Mesodermal cell (in vitro differentiated cells): ENCODE measurements around the gene RBM17.
"Not testable (repeated sequence)": the region's sequence is repeated elsewhere in the genome, so short reads cannot be mapped to it uniquely, and the experiment has no call there.

ENCODE experiments used
- H3K27ac ChIP-seq: 2 replicates; pipeline ENCODE4 v1.7.0; 2013; ENCODE audit warnings: mild to moderate bottlenecking, low read depth, low read length, moderate library complexity; ENCODE audit not compliant: severe bottlenecking
- H3K36me3 ChIP-seq: 2 replicates; pipeline ENCODE4 v1.7.1; 2013; ENCODE audit warnings: mild to moderate bottlenecking, low read length, moderate library complexity; ENCODE audit not compliant: control insufficient read depth, insufficient read depth
- H3K4me1 ChIP-seq: one replicate; pipeline ENCODE4 v1.7.1; 2013; ENCODE audit warnings: mild to moderate bottlenecking, low read length; ENCODE audit not compliant: insufficient read depth, control insufficient read depth, poor library complexity, severe bottlenecking
- H3K4me3 ChIP-seq: 2 replicates; pipeline ENCODE4 v1.7.0; 2013; ENCODE audit warnings: low read length, control low read depth, mild to moderate bottlenecking; ENCODE audit not compliant: insufficient read depth, poor library complexity, severe bottlenecking; ENCODE audit errors: extremely low read depth
- H3K9me3 ChIP-seq: 2 replicates; pipeline ENCODE4 v1.7.1; 2013; ENCODE audit warnings: mild to moderate bottlenecking, low read length, moderate library complexity; ENCODE audit not compliant: control insufficient read depth
- WGBS, 2 experiments: methylation state at CpG; one replicate each; pipeline ENCODE4 v1.1.5; 2013; ENCODE audit warnings: missing lambda C conversion rate in 2 of 2; ENCODE audit not compliant: insufficient coverage in 2 of 2; 5-methylcytosine and 5-hydroxymethylcytosine counted together

RBM17 gene

DNA sequence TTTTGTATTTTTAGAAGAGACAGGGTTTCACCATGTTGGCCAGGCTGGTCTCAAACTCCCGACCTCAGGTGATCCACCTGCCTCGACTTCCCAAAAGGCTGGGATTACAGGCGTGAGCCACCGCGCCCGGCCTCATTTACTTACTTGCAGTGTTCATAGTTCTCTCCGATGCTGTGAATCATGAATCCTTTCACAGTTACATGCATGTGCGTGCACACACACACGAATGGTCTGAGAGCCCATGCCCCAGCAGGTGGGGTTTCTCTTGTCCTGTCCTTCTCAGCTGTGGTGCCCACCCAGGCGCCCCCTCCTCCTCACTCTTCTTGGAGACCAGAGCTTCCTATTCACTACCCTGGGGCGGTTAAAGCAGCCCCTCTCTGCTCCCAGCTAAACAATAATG, 50.6 kb downstream of the RBM17 start:
- Histone ChIP-seq H3K36me3 (no peaks in the 10 kb centered on the region), H3K4me1 (peaks cover 42% of the 10 kb centered on the region), H3K27ac (no peak overlapping the region), H3K9me3 (no peaks in the 10 kb centered on the region), H3K4me3 (no peak overlapping the region)
- 95 to 96% methylated on average over 9 to 11 of the region's 11 CpGs for WGBS, 2 experiments

DNA sequence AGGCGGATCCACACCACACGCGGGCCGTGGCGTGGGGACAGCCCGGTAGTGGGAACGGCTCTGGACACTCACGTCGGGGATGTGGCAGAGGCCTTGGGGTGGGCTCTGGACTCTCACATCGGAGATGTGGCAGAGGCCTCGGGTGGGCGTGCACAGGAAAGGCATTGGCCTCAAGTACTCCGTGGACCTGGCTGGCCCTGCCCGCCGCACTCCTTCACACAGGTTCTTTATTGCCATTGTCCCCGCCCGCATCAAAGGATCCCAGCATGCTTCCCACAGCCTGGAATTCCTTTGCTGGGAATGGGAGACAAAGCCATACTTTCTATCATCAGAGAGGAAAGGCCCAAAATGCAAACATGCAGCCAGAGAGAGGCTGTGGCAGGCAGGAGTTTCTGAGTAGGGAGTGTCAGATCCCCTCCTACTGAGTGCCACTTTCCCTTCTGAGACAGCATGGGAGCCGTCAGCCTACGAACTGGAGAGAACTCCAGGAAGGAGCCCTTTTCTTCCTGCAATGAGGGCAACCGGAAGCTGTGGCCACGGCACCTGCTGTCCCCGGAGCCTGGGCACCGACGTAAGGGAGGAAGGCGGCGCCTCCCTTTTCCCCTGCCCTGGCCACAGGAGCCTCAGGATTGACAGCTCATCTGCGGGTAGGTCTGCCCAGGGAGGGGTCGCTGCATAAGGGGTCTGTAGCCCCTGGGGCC, 51.5 kb downstream of the RBM17 start:
- Histone ChIP-seq H3K36me3 (no peaks in the 10 kb centered on the region), H3K9me3 (no peaks in the 10 kb centered on the region), H3K4me3 (no peak overlapping the region), H3K4me1 (peaks cover 42% of the 10 kb centered on the region), H3K27ac (no peak overlapping the region)
- 60 to 67% methylated on average over 24 to 27 of the region's 28 CpGs for WGBS, 2 experiments

DNA sequence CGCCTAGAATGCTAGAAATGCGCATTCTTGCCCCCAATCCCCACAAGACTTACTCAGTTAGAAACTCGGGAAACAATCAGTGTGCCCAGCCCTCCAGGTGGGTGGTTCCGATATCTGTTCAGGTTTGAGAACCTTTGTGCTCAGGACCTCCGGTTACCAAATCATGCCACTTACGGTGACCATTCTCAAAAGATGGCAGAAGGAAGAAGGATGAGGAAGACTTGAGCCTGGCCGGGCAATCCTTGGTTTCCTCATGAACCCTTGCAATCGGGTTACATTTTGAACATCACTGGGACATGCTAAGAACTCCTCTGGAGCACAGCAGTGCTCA, 52.1 kb downstream of the RBM17 start:
- Histone ChIP-seq H3K4me3 (no peak overlapping the region), H3K4me1 (peaks cover 37% of the 10 kb centered on the region), H3K9me3 (no peaks in the 10 kb centered on the region), H3K27ac (no peak overlapping the region), H3K36me3 (no peaks in the 10 kb centered on the region)
- WGBS, 2 experiments, result 87 to 91% methylated on average over 8 of the region's 8 CpGs

DNA sequence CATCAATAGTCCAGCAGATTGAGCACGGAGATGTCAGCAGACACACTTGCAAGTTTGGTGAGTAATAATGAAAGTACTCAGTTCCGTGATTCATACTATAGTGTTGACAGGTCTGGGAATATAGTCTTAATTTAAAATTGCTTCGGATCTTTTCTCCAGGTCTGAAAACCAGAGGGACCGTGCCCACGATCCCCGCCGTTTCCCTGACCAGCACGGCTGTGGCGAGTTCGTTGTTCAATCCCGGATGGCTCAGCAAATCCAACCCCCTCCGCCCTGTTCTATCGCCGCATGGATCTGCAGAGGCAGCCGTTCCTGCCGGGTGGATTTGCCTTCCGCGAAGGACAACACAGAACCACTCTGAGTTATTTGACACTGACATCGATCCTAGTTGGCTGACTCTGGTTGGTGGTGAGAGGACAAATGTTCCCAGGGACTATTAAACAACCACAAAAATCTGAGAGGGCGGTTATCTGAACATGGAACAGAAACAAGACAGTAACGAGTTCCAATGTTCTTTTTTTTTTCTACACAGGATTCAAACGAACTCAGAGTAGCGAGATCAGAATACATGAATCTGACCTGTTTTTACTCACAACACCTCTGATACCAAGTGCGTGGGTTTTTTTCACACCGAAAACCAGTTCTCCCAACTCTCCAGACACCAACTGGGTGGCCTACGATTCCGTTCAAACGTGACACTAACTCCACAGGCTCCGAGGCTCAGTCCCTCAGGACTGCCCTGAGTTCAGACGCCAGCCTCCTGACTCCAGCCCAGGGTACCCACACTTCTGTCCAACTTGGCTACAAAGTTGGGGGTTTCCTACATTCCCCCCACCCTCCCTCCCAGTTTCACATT, 52.7 kb downstream of the RBM17 start:
- H3K9me3 ChIP-seq, result no peaks in the 10 kb centered on the region
- no peaks in the 10 kb centered on the region for H3K36me3 ChIP-seq
- no peak overlapping the region for H3K27ac ChIP-seq
- H3K4me1 ChIP-seq, result peaks cover 33% of the 10 kb centered on the region
- 88 to 89% methylated on average over 25 to 30 of the region's 30 CpGs for WGBS, 2 experiments
- H3K4me3 ChIP-seq, result no peak overlapping the region

DNA sequence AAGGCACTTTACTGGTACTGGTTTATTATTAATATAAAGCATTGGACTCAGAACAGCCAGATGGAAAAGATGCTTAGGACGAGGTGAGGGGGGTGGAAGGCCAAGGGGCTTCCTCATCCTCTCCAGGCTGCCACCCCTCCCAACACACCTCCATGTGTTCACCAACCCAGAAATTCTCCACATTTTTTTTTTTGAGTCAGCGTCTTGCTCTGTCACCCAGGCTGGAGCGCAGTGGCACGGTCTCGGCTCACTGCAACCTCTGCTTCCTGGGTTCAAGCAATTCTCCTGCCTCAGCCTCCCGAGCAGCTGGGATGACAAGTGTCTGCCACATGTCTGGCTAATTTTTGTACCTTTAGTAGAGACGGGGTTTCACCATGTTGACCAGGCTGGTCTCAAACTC, 53.4 kb downstream of the RBM17 start:
- 94 to 96% methylated on average over 6 of the region's 7 CpGs for WGBS, 2 experiments
- not testable (repeated sequence) for H3K36me3 ChIP-seq, H3K27ac ChIP-seq, H3K4me3 ChIP-seq, H3K9me3 ChIP-seq
- peaks cover 33% of the 10 kb centered on the region for H3K4me1 ChIP-seq

DNA sequence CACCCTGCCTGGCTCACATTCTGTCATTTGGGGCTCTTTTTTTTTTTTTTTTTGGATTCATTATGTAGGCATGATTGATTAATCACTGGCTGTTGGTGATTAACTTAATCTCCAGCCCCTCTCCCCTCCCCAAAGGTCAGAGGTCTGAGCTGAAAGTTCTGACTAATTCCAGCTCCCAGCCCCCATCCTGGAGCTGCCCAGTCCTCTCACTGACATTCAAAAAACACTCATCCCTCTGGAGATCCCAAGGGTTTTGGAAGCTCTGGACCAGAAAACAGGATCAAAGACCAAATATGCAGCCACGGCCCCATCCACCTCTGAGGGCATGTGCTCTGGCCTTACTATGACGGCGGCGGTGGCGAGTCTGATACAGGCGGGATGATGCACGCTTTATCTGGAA, 53.8 kb downstream of the RBM17 start:
- Histone ChIP-seq H3K9me3 (no peaks in the 10 kb centered on the region), H3K27ac (no peak overlapping the region), H3K4me3 (no peak overlapping the region), H3K4me1 (peaks cover 34% of the 10 kb centered on the region), H3K36me3 (peaks cover 6% of the 10 kb centered on the region)
- 94 to 98% methylated on average over 7 of the region's 7 CpGs for WGBS, 2 experiments

DNA sequence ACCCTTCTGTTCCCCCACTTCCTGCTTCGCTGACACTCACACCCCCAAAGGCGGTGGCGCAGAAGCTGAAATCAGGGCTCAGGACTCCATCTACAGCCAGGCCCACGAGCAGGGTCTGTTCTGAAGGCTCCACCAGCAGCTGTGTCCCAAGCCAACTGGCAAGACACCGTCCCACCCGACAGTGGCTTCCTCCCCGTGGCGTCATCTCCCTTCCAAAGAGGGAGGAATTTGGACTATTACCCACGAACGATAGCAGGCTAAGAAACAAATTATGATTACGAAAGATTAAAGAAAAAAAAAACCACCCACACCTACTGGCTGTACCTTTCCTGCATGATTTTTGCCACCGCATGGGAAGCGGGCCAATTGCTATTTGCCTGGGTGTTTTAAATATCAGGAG, 54.3 kb downstream of the RBM17 start:
- H3K4me3 ChIP-seq, result no peak overlapping the region
- H3K36me3 ChIP-seq, result peaks cover 9% of the 10 kb centered on the region
- no peak overlapping the region for H3K27ac ChIP-seq
- 88 to 91% methylated on average over 8 to 13 of the region's 13 CpGs for WGBS, 2 experiments
- H3K4me1 ChIP-seq, result peaks cover 35% of the 10 kb centered on the region
- H3K9me3 ChIP-seq, result no peaks in the 10 kb centered on the region

DNA sequence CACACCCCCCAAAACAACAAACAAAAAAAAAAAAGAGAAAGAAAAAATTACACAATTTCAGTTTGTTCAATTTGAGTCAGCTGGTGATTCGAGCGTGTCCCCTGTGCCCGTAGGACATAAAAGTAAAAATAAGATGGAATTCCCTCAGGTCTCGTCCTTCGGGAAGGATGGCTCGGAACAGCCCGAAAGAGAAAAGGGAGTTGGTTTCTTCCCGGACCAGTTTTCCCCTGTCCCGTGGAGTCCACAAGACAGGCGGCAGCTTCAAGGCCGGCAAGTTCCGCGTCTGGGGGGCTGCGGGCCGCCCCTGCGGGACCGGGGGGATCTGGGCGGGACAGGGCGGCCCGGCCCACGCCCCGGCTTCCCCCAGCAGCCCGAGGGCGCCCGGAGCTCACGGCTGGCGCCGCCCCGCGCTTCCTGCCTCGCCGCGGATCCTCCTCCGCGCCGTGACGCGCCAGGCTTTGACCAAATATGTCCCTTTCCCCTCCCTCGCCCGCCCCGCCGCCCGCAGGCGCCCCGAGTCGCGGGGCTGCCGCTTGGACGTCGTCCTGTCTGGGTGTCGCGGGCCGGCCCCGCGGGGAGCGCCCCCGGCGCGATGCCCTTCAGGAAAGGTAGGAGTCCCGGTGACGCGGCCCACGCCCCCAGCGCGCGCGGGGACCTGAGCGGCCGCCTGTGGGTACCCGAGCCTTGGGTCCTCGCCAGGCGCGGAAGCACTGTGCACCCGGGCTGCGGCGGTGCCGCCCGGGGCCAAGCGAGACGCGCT, 55.8 kb downstream of the RBM17 start:
- WGBS, 2 experiments, result 2 to 3% methylated on average over 50 to 81 of the region's 81 CpGs
- Histone ChIP-seq H3K36me3 (peaks cover 13% of the 10 kb centered on the region), H3K4me1 (peaks cover 38% of the 10 kb centered on the region), H3K4me3 (peak overlapping the region; percentile 67), H3K27ac (no peak overlapping the region), H3K9me3 (no peaks in the 10 kb centered on the region)

DNA sequence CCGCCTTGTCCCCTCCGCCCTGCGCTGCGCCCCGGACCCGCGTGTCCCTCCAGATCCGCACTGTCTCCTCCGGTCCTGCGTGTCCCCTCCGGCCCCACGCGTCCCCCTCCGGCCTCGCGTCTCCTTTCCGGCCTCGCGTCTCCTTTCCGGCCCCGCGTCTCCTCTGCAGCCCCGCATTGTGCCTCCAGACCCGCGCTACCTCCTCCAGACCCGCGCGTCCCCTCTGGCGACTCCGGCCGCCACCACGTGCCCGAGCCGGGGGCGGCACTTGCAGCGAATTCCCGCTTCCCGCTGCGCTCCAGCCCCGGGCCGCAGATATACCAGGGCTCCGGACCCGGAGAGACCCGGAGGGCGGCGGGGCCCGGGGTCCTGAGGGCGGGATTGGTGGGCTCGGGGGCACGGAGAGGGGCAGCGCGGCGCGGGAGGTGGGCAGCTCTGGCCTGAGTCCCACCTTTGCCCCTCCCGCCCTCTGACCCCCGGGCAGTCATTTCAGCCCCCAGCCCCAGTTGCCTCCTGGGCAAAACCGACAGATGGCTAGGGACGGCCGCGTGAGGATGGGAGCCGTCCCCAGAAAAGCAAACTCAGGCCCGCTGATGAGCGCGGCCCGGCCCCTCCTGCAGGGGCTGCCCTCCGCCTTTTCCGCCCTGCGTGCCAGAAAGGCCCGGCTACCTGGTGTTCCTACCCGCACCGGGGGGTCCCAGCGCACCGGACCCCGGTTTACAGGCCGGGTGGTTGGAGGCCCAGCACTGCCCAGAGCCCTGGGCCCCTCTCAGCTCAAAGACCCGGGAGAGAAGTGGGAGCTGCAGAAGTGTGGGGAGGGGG, 56.5 kb downstream of the RBM17 start:
- no peaks in the 10 kb centered on the region for H3K9me3 ChIP-seq
- 1% methylated on average over 60 to 74 of the region's 76 CpGs for WGBS, 2 experiments
- H3K27ac ChIP-seq, result no peak overlapping the region
- peak overlapping the region; percentile 67 for H3K4me3 ChIP-seq
- H3K36me3 ChIP-seq, result peaks cover 20% of the 10 kb centered on the region
- peaks cover 36% of the 10 kb centered on the region for H3K4me1 ChIP-seq
